ENCODE data around the gene KANSL1.
"Not testable (repeated sequence)": the region's sequence is repeated elsewhere in the genome, so short reads cannot be mapped to it uniquely, and the experiment has no call there.

The KANSL1 gene

GRCh38 chr17:46109603-46110189 lies 83.5 kb downstream of the KANSL1 start:
- DNase-seq (ENCODE audit: low spot score): no peak
- Histone ChIP-seq H3K4me3 (no peak overlapping the region), H3K27ac (no peak overlapping the region)
- TF ChIP-seq CTCF (IDR thresholded peaks at IDR 0.05): no peak

- no peak for DNase-seq (ENCODE audit: low spot score)
- Histone ChIP-seq H3K4me3 (no peak overlapping the region), H3K27ac (no peak overlapping the region)
- TF ChIP-seq CTCF (IDR thresholded peaks at IDR 0.05): no peak
Observed at GRCh38 chr17:46108550-46109110, 84.6 kb downstream of the KANSL1 start.

GRCh38 chr17:46108120-46108519 lies 85.1 kb downstream of the KANSL1 start:
- no peak overlapping the region for H3K4me3 ChIP-seq
- H3K27ac ChIP-seq: no peak overlapping the region
- DNase-seq (ENCODE audit: low spot score): no peak
- no peak for TF ChIP-seq CTCF (IDR thresholded peaks at IDR 0.05)

- H3K4me3 ChIP-seq: no peak overlapping the region
- no peak for DNase-seq (ENCODE audit: low spot score)
- TF ChIP-seq CTCF (IDR thresholded peaks at IDR 0.05): no peak
- H3K27ac ChIP-seq: no peak overlapping the region
Observed at GRCh38 chr17:46106966-46107644, 86.1 kb downstream of the KANSL1 start.

- not testable (repeated sequence) for H3K27ac ChIP-seq; H3K4me3 ChIP-seq; DNase-seq (ENCODE audit: low spot score)
Observed at GRCh38 chr17:46102806-46103205, 90.4 kb downstream of the KANSL1 start.

- not testable (repeated sequence) for H3K27ac ChIP-seq; DNase-seq (ENCODE audit: low spot score); H3K4me3 ChIP-seq
Observed at GRCh38 chr17:46101785-46102617, 91.2 kb downstream of the KANSL1 start.

- Histone ChIP-seq H3K27ac (no peak overlapping the region), H3K4me3 (no peak overlapping the region)
- DNase-seq (ENCODE audit: low spot score): no peak
- no peak for TF ChIP-seq CTCF (IDR thresholded peaks at IDR 0.05)
Observed at GRCh38 chr17:46100590-46100989, 92.6 kb downstream of the KANSL1 start.

Data from coronary artery (tissue), 2 donors.